Measurements from ENCODE around the gene FOCAD. TPM values are rescaled to one million over a fixed set of nuclear protein-coding genes. Genes with fewer than 3 reads are reported as not detected.

The FOCAD gene
- total and polyA plus RNA-seq, 10 of the 15 experiments (the other 5 are each of a cell fraction or from before 2014, with no cell fraction given) = 13.7 to 93.0 (median 41.8) TPM

- TF ChIP-seq ZNF274 (IDR thresholded peaks at IDR 0.05; ENCODE audit: insufficient read depth, insufficient read length) (no peak), MYB (IDR thresholded peaks at IDR 0.05; ENCODE audit: borderline replicate concordance, low read depth, low read length) (no peak), E2F8 (IDR thresholded peaks at IDR 0.05; ENCODE audit: low read depth, partially characterized antibody) (no peak), NKRF (conservative IDR thresholded peaks at IDR 0.05) (0 out of 2 replicates have a peak, but pooled peaks have one; percentile 27), FOS (IDR thresholded peaks at IDR 0.05; ENCODE audit: borderline replicate concordance, extremely low read depth, insufficient read length) (no peak), CUX1 (IDR thresholded peaks at IDR 0.05; ENCODE audit: insufficient replicate concordance, low read depth, low read length) (peak; percentile 100), NRF1 (conservative IDR thresholded peaks at IDR 0.05; ENCODE audit: low read depth, low read length) (no peak), RAD51 (IDR thresholded peaks at IDR 0.05) (peak; percentile 97), BRCA1 (IDR thresholded peaks at IDR 0.05; ENCODE audit: low read depth, low read length) (peak; percentile 40; the same call in 1 of the 2 replicates), TCF12 (IDR thresholded peaks at IDR 0.05; ENCODE audit: low read depth, low read length) (peak; percentile 99), PKNOX1 (IDR thresholded peaks at IDR 0.05) (peak; percentile 68; the same call in 1 of the 2 replicates), MAX (IDR thresholded peaks at IDR 0.05; ENCODE audit: low read depth, low read length) (peak; percentile 71; the same call in 1 of the 2 replicates), EGR1 (IDR thresholded peaks at IDR 0.05; ENCODE audit: borderline replicate concordance in 1 of 2, low read depth in 2 of 2, low read length in 2 of 2) (peak in 1 of 2 experiments; percentile 84; a peak in 2 of 3 replicates), ZBED1 (IDR thresholded peaks at IDR 0.05; ENCODE audit: borderline replicate concordance) (peak; percentile 98), NR2C2 (IDR thresholded peaks at IDR 0.05; ENCODE audit: borderline replicate concordance, control insufficient read depth, insufficient read length, low read depth) (no peak), RCOR1 (conservative IDR thresholded peaks at IDR 0.05; ENCODE audit: low read depth, low read length) (peak; percentile 91; the same call in 1 of the 2 replicates), FOXK2 (IDR thresholded peaks at IDR 0.05) (no peak)
Observed at GRCh38 chr9:20640331-20641187, 43.5 kb upstream of the FOCAD start (continued).
